Progenitor cell of endocrine pancreas (in vitro differentiated cells): ENCODE results near the gene NRP2. TPM values are rescaled to one million over a fixed set of nuclear protein-coding genes. Genes with fewer than 3 reads are reported as not detected.

Source experiments
- DNase-seq: peaks from one replicate; pipeline ENCODE4 v3.0.0; 2021; ENCODE audit warnings: low spot score; ENCODE audit not compliant: unreplicated experiment
- H3K27ac Mint-ChIP-seq: 2 replicates; pipeline ENCODE4 v1.8.0; 2021; ENCODE audit warnings: mild to moderate bottlenecking, moderate library complexity, mixed read lengths
- H3K27me3 Mint-ChIP-seq: 2 replicates; pipeline ENCODE4 v1.8.0; 2021; ENCODE audit warnings: mixed read lengths
- H3K36me3 Mint-ChIP-seq: 2 replicates; pipeline ENCODE4 v1.8.0; 2022; ENCODE audit warnings: mixed read lengths; ENCODE audit not compliant: insufficient read depth
- H3K4me1 Mint-ChIP-seq: 2 replicates; pipeline ENCODE4 v1.8.0; 2021; ENCODE audit warnings: low read depth, mixed read lengths
- H3K4me3 Mint-ChIP-seq: 2 replicates; pipeline ENCODE4 v1.8.0; 2021; ENCODE audit warnings: low read depth, mild to moderate bottlenecking, moderate library complexity, mixed read lengths
- H3K9me3 Mint-ChIP-seq: 2 replicates; pipeline ENCODE4 v1.8.0; 2021; ENCODE audit warnings: low read depth, mixed read lengths
- CTCF ChIP-seq: fragments of 200-600 bp; sonication (generic); IDR thresholded peaks from one replicate; pipeline ENCODE4 v1.5.0; 2021; ENCODE audit warnings: antibody characterized with exemption, mild to moderate bottlenecking; ENCODE audit not compliant: unreplicated experiment
- total RNA-seq: library from RNA; stranded (reverse); gene quantifications from 2 replicates; pipeline ENCODE4 v1.2.1, GENCODE V29; 2021

The NRP2 gene
- total RNA-seq, 1 donor from 2014 or later = 6.3 TPM

DNA sequence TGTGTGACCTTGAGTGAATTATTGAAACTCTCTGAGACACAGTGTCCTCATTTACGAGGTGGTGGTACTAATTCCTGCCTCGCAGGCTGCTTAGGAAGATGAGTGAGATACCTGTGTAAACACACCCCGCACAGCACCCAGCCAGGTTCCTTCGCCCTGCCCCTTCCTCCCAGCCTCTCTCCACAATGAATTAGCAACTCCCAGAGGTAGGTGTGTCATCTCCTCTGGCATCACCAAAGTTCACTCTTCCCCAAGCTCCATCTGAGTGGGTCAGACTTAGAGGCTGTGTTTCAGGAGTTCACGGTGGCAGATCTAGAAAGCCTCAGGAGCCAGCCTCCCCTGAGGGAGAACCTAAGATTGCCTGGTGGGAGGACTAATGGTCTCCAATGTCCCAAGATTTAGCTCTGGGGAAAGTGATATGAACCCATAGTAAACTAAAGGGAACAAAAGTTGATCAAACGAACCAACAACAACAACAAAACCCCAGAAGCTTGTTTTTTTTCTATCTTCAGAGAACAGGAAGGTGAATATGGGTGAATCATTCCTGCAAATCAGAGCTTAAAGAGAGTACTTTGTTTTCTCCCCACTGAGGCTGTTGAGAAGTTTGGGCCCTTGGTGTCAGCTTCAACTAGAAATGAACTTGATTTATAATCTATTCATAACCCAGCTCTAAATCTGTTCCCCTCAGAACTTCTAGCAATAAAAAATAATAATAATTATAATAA, 44.4 kb upstream of the NRP2 start:
- Mint-ChIP-seq H3K36me3 (no peaks in the 10 kb centered on the region), H3K27ac (peak overlapping the region; percentile 8), H3K4me1 (peaks cover 32% of the 10 kb centered on the region), H3K4me3 (no peak overlapping the region), H3K9me3 (peaks cover 4% of the 10 kb centered on the region), H3K27me3 (peaks cover 3% of the 10 kb centered on the region)
- no peak for DNase-seq
- no peak for TF ChIP-seq CTCF

DNA sequence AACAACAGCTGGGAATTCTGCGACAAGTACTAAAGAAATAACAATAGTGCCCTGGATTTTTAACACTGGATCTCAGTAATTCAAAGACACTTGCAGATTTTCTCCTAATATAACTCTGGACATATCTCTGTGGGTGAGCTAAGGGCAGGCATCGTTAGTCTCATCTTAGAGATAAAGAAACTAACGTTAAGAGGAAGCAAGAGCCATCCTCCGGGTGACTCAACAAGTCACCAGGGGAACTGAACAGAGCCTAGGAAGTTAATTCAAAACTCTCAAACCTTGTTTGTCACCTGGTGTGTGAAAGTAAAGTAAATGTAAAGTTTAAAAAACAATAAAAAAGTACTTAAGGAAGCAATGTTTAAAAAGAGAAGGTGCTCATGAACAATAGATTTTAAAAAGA, 41.6 kb upstream of the NRP2 start:
- Mint-ChIP-seq H3K4me1 (peaks cover 33% of the 10 kb centered on the region), H3K36me3 (no peaks in the 10 kb centered on the region), H3K27me3 (peaks cover 3% of the 10 kb centered on the region), H3K9me3 (peaks cover 3% of the 10 kb centered on the region), H3K27ac (no peak overlapping the region), H3K4me3 (no peak overlapping the region)
- DNase-seq = no peak
- no peak for TF ChIP-seq CTCF

GRCh38 chr2:205642599-205643356, 39.5 kb upstream of the NRP2 start:
- Mint-ChIP-seq H3K9me3 (peaks cover 3% of the 10 kb centered on the region), H3K4me1 (peaks cover 37% of the 10 kb centered on the region), H3K27ac (peak overlapping the region; percentile 73), H3K27me3 (no peaks in the 10 kb centered on the region), H3K36me3 (no peaks in the 10 kb centered on the region), H3K4me3 (peak overlapping the region; percentile 22)
- no peak for DNase-seq
- no peak for TF ChIP-seq CTCF

- Mint-ChIP-seq H3K27ac (no peak overlapping the region), H3K4me1 (peaks cover 36% of the 10 kb centered on the region), H3K9me3 (peaks cover 3% of the 10 kb centered on the region), H3K4me3 (no peak overlapping the region), H3K36me3 (no peaks in the 10 kb centered on the region), H3K27me3 (no peaks in the 10 kb centered on the region)
- no peak for DNase-seq
- TF ChIP-seq CTCF = no peak
Measured at GRCh38 chr2:205643391-205643885, 38.9 kb upstream of the NRP2 start.

DNA sequence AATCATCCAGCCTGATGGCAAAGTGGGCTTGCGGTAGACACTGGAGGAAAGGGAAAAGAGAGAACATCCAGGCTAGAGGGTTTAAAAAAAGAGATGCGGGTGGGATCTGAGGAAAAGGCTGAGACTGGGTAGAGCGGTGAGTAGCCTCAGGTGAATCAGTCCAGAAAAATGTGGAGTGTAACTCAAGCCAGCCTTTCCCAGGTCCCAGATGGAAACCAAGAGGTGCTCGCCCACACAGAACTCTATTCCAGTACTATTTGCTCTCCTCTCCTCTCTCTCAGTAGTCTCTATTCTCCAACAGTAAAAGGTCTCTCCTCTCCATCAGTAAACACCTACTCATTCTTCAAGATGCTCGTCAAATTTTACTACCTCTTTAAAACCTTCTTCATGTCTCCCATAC, 38.3 kb upstream of the NRP2 start:
- Mint-ChIP-seq H3K4me1 (peaks cover 36% of the 10 kb centered on the region), H3K4me3 (no peak overlapping the region), H3K27ac (no peak overlapping the region), H3K27me3 (no peaks in the 10 kb centered on the region), H3K36me3 (no peaks in the 10 kb centered on the region), H3K9me3 (peaks cover 3% of the 10 kb centered on the region)
- no peak for DNase-seq
- TF ChIP-seq CTCF = no peak
